Measurements from ENCODE around the gene PCDHGA6. TPM values are rescaled to one million over a fixed set of nuclear protein-coding genes. Genes with fewer than 3 reads are reported as not detected.
"Not testable (repeated sequence)": the region's sequence is repeated elsewhere in the genome, so short reads cannot be mapped to it uniquely, and the experiment has no call there.

The PCDHGA6 gene
- total RNA-seq, 4 donors from 2014 or later = 3.0 to 6.9 (median 4.6) TPM

- DNase-seq (ENCODE audit: low spot score) = no peak
- TF ChIP-seq CTCF (IDR thresholded peaks at IDR 0.05) = no peak
These were observed 30.9 kb upstream of the PCDHGA6 start for GRCh38 chr5:141342773-141343172.

GRCh38 chr5:141343242-141343952 lies 30.3 kb upstream of the PCDHGA6 start, which contains the start of gene PCDHGA3:
Gene PCDHGA3 (plus strand): TSS chr5:141343829. CDS start chr5:141344034, 205 bp downstream.
- DNase-seq (ENCODE audit: low spot score) = no peak
- TF ChIP-seq CTCF (IDR thresholded peaks at IDR 0.05) = no peak
- ATAC-seq (ENCODE audit: low FRiP score) = no peak

More at GRCh38 chr5:141342773-141343172, 30.9 kb upstream of the PCDHGA6 start:
- no peak for ATAC-seq (ENCODE audit: low FRiP score)

- TF ChIP-seq CTCF (IDR thresholded peaks at IDR 0.05) = no peak
- DNase-seq (ENCODE audit: low spot score) (no peak), ATAC-seq (ENCODE audit: low FRiP score) (no peak)
These were observed 29.7 kb upstream of the PCDHGA6 start for GRCh38 chr5:141343953-141344463.

GRCh38 chr5:141345327-141345726 lies 28.4 kb upstream of the PCDHGA6 start:
- DNase-seq (ENCODE audit: low spot score) = no peak
- ATAC-seq (ENCODE audit: low FRiP score) = no peak
- TF ChIP-seq CTCF (IDR thresholded peaks at IDR 0.05) = no peak

- not testable (repeated sequence) for DNase-seq (ENCODE audit: low spot score); ATAC-seq (ENCODE audit: low FRiP score)
These were observed 27.7 kb upstream of the PCDHGA6 start for GRCh38 chr5:141346017-141346416.

- DNase-seq (ENCODE audit: low spot score) = no peak
- ATAC-seq (ENCODE audit: low FRiP score) = no peak
- no peak for TF ChIP-seq CTCF (IDR thresholded peaks at IDR 0.05)
These were observed 23.6 kb upstream of the PCDHGA6 start, which contains the start of gene PCDHGB1 for GRCh38 chr5:141349917-141350619. Gene PCDHGB1 (plus strand): TSS chr5:141350099. CDS start chr5:141350261, 162 bp downstream.

- no peak for ATAC-seq (ENCODE audit: low FRiP score)
- no peak for DNase-seq (ENCODE audit: low spot score)
- TF ChIP-seq CTCF (IDR thresholded peaks at IDR 0.05) = no peak
These were observed 22.1 kb upstream of the PCDHGA6 start for GRCh38 chr5:141351591-141351990.

Measured in omental fat pad (tissue), 4 donors.